K562 (cell line): ENCODE data around the gene ADAM19. TPM values are rescaled to one million over a fixed set of nuclear protein-coding genes. Genes with fewer than 3 reads are reported as not detected.

Source experiments
- ATAC-seq: fragments of 200-7000 bp; cut with Tn5 transposase; 3 replicates; pipeline ENCODE4 v1.9.1; 2020; ENCODE audit warnings: moderate library complexity
- BruUV-seq: library from RNA; stranded (reverse); fragments of 400-500 nt; replicated peaks from 2 replicates; lab custom pipeline; 2021; lab: Mats Ljungman, UMichigan
- CTCF ChIA-PET: fragments of 300-600 bp; formaldehyde crosslinking; extraction: SDS; loops from one replicate; lab custom pipeline; 2021; ENCODE audit warnings: low intra/inter-chr PET ratio; lab: Yijun Ruan, JAX
- POLR2A ChIA-PET: fragments of 300-600, 350-650 bp; sonication (Branson Sonifier 250); formaldehyde crosslinking; extraction: SDS; loops from one replicate; lab custom pipeline; 2021; ENCODE audit warnings: antibody characterized with exemption, inconsistent platforms; lab: Yijun Ruan, JAX
- DNase-seq, 4 experiments: peaks; one replicate each; pipeline versions ENCODE4 v3.0.0 to v3.0.0-alpha.2; 2011 to 2018; ENCODE audit warnings: low spot score in 3 of 4, mixed read lengths in 3 of 4; ENCODE audit errors: extremely low read depth in 1 of 4
- FAIRE-seq: peaks from 2 replicates; lab custom pipeline; 2011; peaks lifted over from hg19 to GRCh38; lab: Jason Lieb, UNC
- H2AFZ ChIP-seq: 2 replicates; pipeline ENCODE4 v1.6.0; 2011; ENCODE audit warnings: low read depth, low read length, control low read depth, inconsistent platforms
- H3K27ac ChIP-seq: fragments of 200-600 bp; 3 replicates; pipeline ENCODE4 v1.8.0; 2011; ENCODE audit warnings: low read depth, mild to moderate bottlenecking, control low read depth, inconsistent platforms, low read length, moderate library complexity, mixed read lengths; ENCODE audit errors: extremely low read depth
- H3K27me3 ChIP-seq, 2 experiments: fragments of 300-600 bp in 1 of 2; 2 replicates in 1 of 2; 3 replicates in 1 of 2; pipeline versions ENCODE4 v1.6.0 to v1.8.0; 2011; ENCODE audit warnings: inconsistent platforms in 2 of 2, low read length in 2 of 2, mild to moderate bottlenecking in 1 of 2, mixed read lengths in 1 of 2, moderate library complexity in 1 of 2; ENCODE audit not compliant: control insufficient read depth in 2 of 2, insufficient read depth in 2 of 2
- H3K36me3 ChIP-seq: fragments of 300-600 bp; 3 replicates; pipeline ENCODE4 v1.8.0; 2011; ENCODE audit warnings: mild to moderate bottlenecking, low read length, inconsistent platforms; ENCODE audit not compliant: control insufficient read depth, insufficient read depth
- H3K4me1 ChIP-seq, 2 experiments: fragments of 200-600 bp in 1 of 2; replicated peaks in 1 of 2; 2 replicates in 1 of 2; 3 replicates in 1 of 2; pipeline versions ENCODE4 v1.5.1 to v1.8.0; 2011; ENCODE audit warnings: inconsistent platforms in 2 of 2, low read length in 2 of 2, mild to moderate bottlenecking in 1 of 2, mixed read lengths in 1 of 2, moderate library complexity in 1 of 2; ENCODE audit not compliant: control insufficient read depth in 2 of 2, insufficient read depth in 2 of 2
- H3K4me2 ChIP-seq: 2 replicates; pipeline ENCODE4 v1.6.1; 2011; ENCODE audit warnings: low read length, control low read depth, inconsistent platforms, mixed read lengths; ENCODE audit not compliant: insufficient read depth
- H3K4me3 ChIP-seq: fragments of 200-600 bp; sonication (generic), shearing (Covaris generic); 2 replicates; pipeline ENCODE4 v1.5.1; 2016; ENCODE audit warnings: control low read depth, inconsistent platforms
- H3K79me2 ChIP-seq: fragments of 200-600 bp; 3 replicates; pipeline ENCODE4 v1.8.0; 2011; ENCODE audit warnings: low read length, inconsistent platforms; ENCODE audit not compliant: control insufficient read depth, insufficient read depth
- H3K9ac ChIP-seq, 2 experiments: 2 replicates each; pipeline versions ENCODE4 v1.6.0 to v1.6.1; 2011; ENCODE audit warnings: low read depth in 2 of 2, low read length in 2 of 2, control low read depth in 1 of 2, inconsistent platforms in 1 of 2, mild to moderate bottlenecking in 1 of 2, mixed read lengths in 1 of 2; ENCODE audit not compliant: insufficient read depth in 1 of 2
- H3K9me1 ChIP-seq: one replicate; pipeline ENCODE4 v1.6.0; 2011; ENCODE audit warnings: inconsistent platforms, mild to moderate bottlenecking, low read length, moderate library complexity; ENCODE audit not compliant: control insufficient read depth, insufficient read depth
- H3K9me3 ChIP-seq: replicated peaks from 2 replicates; pipeline ENCODE4 v1.5.1; 2011; ENCODE audit warnings: low read depth, low read length, inconsistent platforms; ENCODE audit not compliant: control insufficient read depth, insufficient read depth
- H4K20me1 ChIP-seq: replicated peaks from 2 replicates; pipeline ENCODE4 v1.6.1; 2011; ENCODE audit warnings: low read length, inconsistent platforms, mixed read lengths; ENCODE audit not compliant: control insufficient read depth, insufficient read depth
- ATF3 ChIP-seq, 2 experiments: fragments of 450-650 bp in 1 of 2; sonication (generic) in 1 of 2; formaldehyde crosslinking in 1 of 2; IDR thresholded peaks in 1 of 2; conservative IDR thresholded peaks in 1 of 2; 2 replicates each; pipeline versions ENCODE4 v1.6.1 to v1.8.1; 2016 to 2023; ENCODE audit warnings: mild to moderate bottlenecking in 2 of 2, moderate library complexity in 2 of 2, inconsistent platforms in 1 of 2, missing genetic modification reagents in 1 of 2
- CLOCK ChIP-seq: fragments of 250-450 bp; sonication (Bioruptor Pico); IDR thresholded peaks from 2 replicates; pipeline ENCODE4 v1.4.0; 2020; ENCODE audit warnings: mild to moderate bottlenecking, moderate library complexity, borderline replicate concordance
- EGR1 ChIP-seq: fragments of 450-650 bp; conservative IDR thresholded peaks from 2 replicates; pipeline ENCODE4 v1.6.1; 2017; ENCODE audit warnings: mild to moderate bottlenecking
- ELK1 ChIP-seq: sonication (generic); formaldehyde crosslinking; IDR thresholded peaks from 2 replicates; pipeline ENCODE4 v1.8.1; 2022; ENCODE audit warnings: missing genetic modification reagents
- FOXA3 ChIP-seq, 2 experiments: fragments of 450-650 bp in 1 of 2; sonication (generic) in 1 of 2; formaldehyde crosslinking; IDR thresholded peaks in 1 of 2; conservative IDR thresholded peaks in 1 of 2; 2 replicates each; pipeline versions ENCODE4 v1.4.0 to v1.8.0; 2020 to 2022; ENCODE audit warnings: mild to moderate bottlenecking in 2 of 2, missing genetic modification reagents in 1 of 2
- HNRNPL ChIP-seq: fragments of 200-400 bp; formaldehyde crosslinking; IDR thresholded peaks from 2 replicates; pipeline ENCODE4 v1.6.1; 2017; ENCODE audit warnings: low read depth, mild to moderate bottlenecking, low read length
- NELFE ChIP-seq: IDR thresholded peaks from 2 replicates; pipeline ENCODE4 v1.6.1; 2011; ENCODE audit warnings: mild to moderate bottlenecking; ENCODE audit not compliant: insufficient read depth, insufficient read length
- PRPF4 ChIP-seq: fragments of 200-400 bp; formaldehyde crosslinking; IDR thresholded peaks from one replicate; pipeline ENCODE4 v1.6.1; 2017; ENCODE audit warnings: low read length, low read depth, mild to moderate bottlenecking; ENCODE audit not compliant: insufficient read depth, poor library complexity, severe bottlenecking
- PTRF ChIP-seq: fragments of 450-650 bp; IDR thresholded peaks from 2 replicates; pipeline ENCODE4 v1.6.1; 2016; ENCODE audit warnings: mild to moderate bottlenecking, missing genetic modification characterization, missing compliant biosample characterization
- SIX5 ChIP-seq, 2 experiments: IDR thresholded peaks; 2 replicates each; pipeline ENCODE4 v1.6.1; 2011; ENCODE audit warnings: low read length in 2 of 2, borderline replicate concordance in 1 of 2, low read depth in 1 of 2, mild to moderate bottlenecking in 1 of 2, moderate library complexity in 1 of 2; ENCODE audit not compliant: insufficient read depth in 1 of 2
- TOE1 ChIP-seq, 2 experiments: fragments of 450-650 bp in 1 of 2; sonication (generic) in 1 of 2; formaldehyde crosslinking in 1 of 2; IDR thresholded peaks; 2 replicates each; pipeline versions ENCODE4 v1.7.1 to v1.8.0; 2016 to 2022; ENCODE audit warnings: borderline replicate concordance in 2 of 2, mild to moderate bottlenecking in 2 of 2, antibody characterized with exemption in 1 of 2, inconsistent platforms in 1 of 2, low read depth in 1 of 2, missing genetic modification reagents in 1 of 2, moderate library complexity in 1 of 2
- U2AF1 ChIP-seq: fragments of 200-400 bp; formaldehyde crosslinking; optimal IDR thresholded peaks from 2 replicates; pipeline ENCODE3; 2017; ENCODE audit warnings: mild to moderate bottlenecking, low read depth, low read length, moderate library complexity
- ZNF143 ChIP-seq: sonication (generic); formaldehyde crosslinking; IDR thresholded peaks from 2 replicates; pipeline ENCODE4 v1.9.0; 2022; ENCODE audit warnings: mild to moderate bottlenecking, missing genetic modification reagents
- WGBS: fragments of 100-300 bp; shearing (Covaris generic); methylation state at CpG from one replicate; pipeline ENCODE4 v1.1.6; 2016; ENCODE audit warnings: low coverage, mixed read lengths; ENCODE audit not compliant: insufficient coverage; ENCODE audit errors: missing lambda C conversion rate; 5-methylcytosine and 5-hydroxymethylcytosine counted together
- in situ Hi-C: fragments of 300-500 bp; cut with MboI; formaldehyde crosslinking; loops from 4 replicates; pipeline ENCODE4 v1.15.0; 2018; ENCODE audit warnings: inconsistent platforms, mixed read lengths
- intact Hi-C: fragments of 100-400 bp; cut with micrococcal nuclease; formaldehyde crosslinking; loops from 2 replicates; pipeline ENCODE4 v1.14.2; 2022
- polyA plus RNA-seq, 8 experiments: library from polyadenylated mRNA; depleted of rRNA in 4 of 8; stranded (reverse) in 5 of 8; unstranded in 3 of 8; fragments of >200 nt; fragmentation: Nextera tagmentation in 2 of 8; fragmentation: Illumina TruSeq in 1 of 8; extraction: Ambion mirVana in 2 of 8; extraction: Trizol in 1 of 8; gene quantifications; 2 replicates each; pipeline versions ENCODE4 v1.2.1 to v1.2.3, GENCODE V29; 2011 to 2014; ENCODE audit warnings: inconsistent platforms in 1 of 8, missing spikeins in 1 of 8
- total RNA-seq, 7 experiments: library from RNA; depleted of rRNA in 6 of 7; stranded (reverse); fragments of >200 nt in 6 of 7; fragmentation: Illumina TruSeq in 2 of 7; extraction: Trizol in 2 of 7; gene quantifications; 2 replicates each; pipeline versions ENCODE4 v1.2.1 to v1.2.3, GENCODE V29; 2011 to 2021; ENCODE audit warnings: low replicate concordance in 1 of 7

ADAM19 gene
- total and polyA plus RNA-seq, 9 of the 15 experiments (the other 6 are each of a cell fraction or from before 2014, with no cell fraction given): 0.11 to 1.1 (median 0.43) TPM

GRCh38 chr5:157613385-157614245, 38.0 kb upstream of the ADAM19 start (continued):
- TF ChIP-seq ATF3 (IDR thresholded peaks at IDR 0.05): peak; percentile 14; the same call in 1 of the 2 replicates
- no peak for TF ChIP-seq ATF3 (CRISPR knock-in tag; conservative IDR thresholded peaks at IDR 0.05)
- no peak for TF ChIP-seq TOE1 (IDR thresholded peaks at IDR 0.05; ENCODE audit: borderline replicate concordance)
- TF ChIP-seq TOE1 (CRISPR knock-in tag; IDR thresholded peaks at IDR 0.05; ENCODE audit: borderline replicate concordance, low read depth): no peak
- TF ChIP-seq, all 486 proteins: peak for 9

- H2AFZ ChIP-seq: peak overlapping the region; percentile 86
- WGBS: 76% methylated on average over 4 of the region's 5 CpGs
- no peak for TF ChIP-seq PTRF (tag)
- TF ChIP-seq NELFE: no peak
- TF ChIP-seq U2AF1: no peak
- TF ChIP-seq FOXA3 (CRISPR knock-in tag; conservative IDR thresholded peaks at IDR 0.05 in 1 of 2, IDR thresholded peaks at IDR 0.05 in 1 of 2): no peak
- TF ChIP-seq PRPF4: no peak
- no peak for TF ChIP-seq EGR1
- no peak for TF ChIP-seq HNRNPL
- no peak for TF ChIP-seq ZNF143 (CRISPR knock-in tag)
- TF ChIP-seq CLOCK (CRISPR knock-in tag): no peak
- no peak for TF ChIP-seq SIX5 (IDR thresholded peaks at IDR 0.05; ENCODE audit: borderline replicate concordance in 1 of 2, insufficient read depth in 1 of 2, low read depth in 1 of 2, low read length in 2 of 2)
- TF ChIP-seq ELK1 (CRISPR knock-in tag): no peak
Measured at GRCh38 chr5:157612581-157612980, 37.0 kb upstream of the ADAM19 start.

More at GRCh38 chr5:157612581-157612980, 37.0 kb upstream of the ADAM19 start:
- Histone ChIP-seq H3K27ac (no peak overlapping the region), H3K4me3 (no peak overlapping the region), H3K79me2 (no peaks in the 10 kb centered on the region), H3K9ac (no peak overlapping the region; a peak in 1 of 4 replicates), H3K9me1 (no peaks in the 10 kb centered on the region), H4K20me1 (no peaks in the 10 kb centered on the region), H3K27me3 (no peaks in the 10 kb centered on the region; a peak in 1 of 5 replicates), H3K9me3 (0 out of 2 replicates have a peak, but pooled peaks cover 2% of the 10 kb centered on the region), H3K4me1 (peaks cover 11 to 29% of the 10 kb centered on the region in 2 experiments; a peak in 4 of 5 replicates), H3K36me3 (no peaks in the 10 kb centered on the region), H3K4me2 (no peak overlapping the region)
- in situ Hi-C loops: no loop called here
- DNase-seq (no peak), FAIRE-seq (no peak), ATAC-seq (no peak)
- no TSS peak for BruUV-seq
- CTCF ChIA-PET: no interaction called here
- intact Hi-C loops: no loop called here
- POLR2A ChIA-PET: no interaction called here
